ENCODE results near the gene WNT3. TPM values are rescaled to one million over a fixed set of nuclear protein-coding genes. Genes with fewer than 3 reads are reported as not detected.

The WNT3 gene
- total and polyA plus RNA-seq, 10 of the 15 experiments (the other 5 are each of a cell fraction or from before 2014, with no cell fraction given) = 0.01 to 0.03 TPM; not detected in 8

- TF ChIP-seq IRF3 (IDR thresholded peaks at IDR 0.05) (no peak), RCOR1 (conservative IDR thresholded peaks at IDR 0.05; ENCODE audit: low read depth, low read length) (no peak), SMAD1 (IDR thresholded peaks at IDR 0.05; ENCODE audit: low read depth, partially characterized antibody) (no peak), MEF2A (IDR thresholded peaks at IDR 0.05; ENCODE audit: insufficient read depth, low read depth, low read length) (no peak), RAD21 (IDR thresholded peaks at IDR 0.05; ENCODE audit: insufficient read depth, low read depth, low read length) (no peak)
These were observed 3.2 kb upstream of the WNT3 start (continued) for GRCh38 chr17:46821482-46822387.

GRCh38 chr17:46820592-46821450, 2.3 kb upstream of the WNT3 start:
- H3K9ac ChIP-seq (ENCODE audit: control insufficient read depth, insufficient read depth, low read length) = no peak overlapping the region
- no peak overlapping the region for H2AFZ ChIP-seq (ENCODE audit: control insufficient read depth, low read depth, low read length)
- in situ Hi-C loops (cut with MboI) = no loop called here
- TF ChIP-seq PRDM15 (CRISPR knock-in tag; IDR thresholded peaks at IDR 0.05) (no peak), ATF7 (IDR thresholded peaks at IDR 0.05; ENCODE audit: low read depth) (no peak), EED (IDR thresholded peaks at IDR 0.05; ENCODE audit: low read depth) (no peak), CHD2 (IDR thresholded peaks at IDR 0.05; ENCODE audit: borderline replicate concordance, low read depth, low read length) (no peak), YBX1 (IDR thresholded peaks at IDR 0.05) (no peak), MEF2B (IDR thresholded peaks at IDR 0.05; ENCODE audit: partially characterized antibody, poor library complexity, severe bottlenecking) (no peak), RAD51 (IDR thresholded peaks at IDR 0.05) (no peak), CEBPB (IDR thresholded peaks at IDR 0.05; ENCODE audit: borderline replicate concordance in 1 of 2, low read depth in 2 of 2, low read length in 2 of 2) (no peak), JUND (IDR thresholded peaks at IDR 0.05; ENCODE audit: low read depth, low read length) (no peak), KLF5 (IDR thresholded peaks at IDR 0.05; ENCODE audit: partially characterized antibody) (no peak), HDAC2 (IDR thresholded peaks at IDR 0.05) (no peak), YY1 (IDR thresholded peaks at IDR 0.05; ENCODE audit: low read depth, low read length) (no peak)

More at GRCh38 chr17:46820592-46821450, 2.3 kb upstream of the WNT3 start:
- H3K9me3 ChIP-seq (replicated peaks; ENCODE audit: control insufficient read depth, insufficient read depth, low read length) = no peaks in the 10 kb centered on the region
- POLR2A ChIA-PET = no interaction called here
- RAD21 ChIA-PET (ENCODE audit: unreplicated experiment) = no interaction called here
- SMC1A ChIA-PET (ENCODE audit: uncharacterized antibody, unreplicated experiment) = no interaction called here
- FAIRE-seq (no peak), ATAC-seq (no peak), DNase-seq (ENCODE audit: low read depth, low spot score) (no peak)
- no peak overlapping the region for H3K4me3 ChIP-seq
- no peaks in the 10 kb centered on the region for H3K36me3 ChIP-seq (ENCODE audit: control insufficient read depth in 2 of 2, insufficient read depth in 2 of 2, low read length in 1 of 2)
- no peaks in the 10 kb centered on the region for H3K4me1 ChIP-seq (ENCODE audit: control insufficient read depth, insufficient read depth, low read length)
- intact Hi-C loops (cut with micrococcal nuclease; ENCODE audit: unreplicated experiment) = loop anchor here (10.0 kb wide), 1 partner anchor 54 kb away; no protein-coding TSS in a partner anchor
- BruUV-seq (replicated peaks) = no TSS peak
- H4K20me1 ChIP-seq (ENCODE audit: control insufficient read depth, insufficient read depth) = no peaks in the 10 kb centered on the region
- H3K27ac ChIP-seq (ENCODE audit: control insufficient read depth, insufficient read depth) = no peak overlapping the region
- CTCF ChIA-PET = interaction anchor here (0.7 to 1.1 kb wide), 3 partner anchors 11 to 26 kb away, joined by 3 to 4 read pairs (median 3); no protein-coding TSS in a partner anchor
- peaks cover 22 to 32% of the 10 kb centered on the region in 2 experiments for H3K27me3 ChIP-seq (replicated peaks in 1 of 2; ENCODE audit: control insufficient read depth in 2 of 2, insufficient read depth in 2 of 2, low read length in 1 of 2)
- no peaks in the 10 kb centered on the region for H3K79me2 ChIP-seq (ENCODE audit: control insufficient read depth, insufficient read depth, low read length)
- H3K4me2 ChIP-seq (ENCODE audit: control insufficient read depth, insufficient read depth) = no peak overlapping the region
- WGBS (ENCODE audit: insufficient coverage, insufficient replicate concordance, low lambda C conversion rate, missing lambda C conversion rate) = 27% methylated on average over 13 of the region's 13 CpGs

Measured in GM12878 (cell line).